Kidney (tissue), 14 donors: Measurements from ENCODE around the gene SERINC5. TPM values are rescaled to one million over a fixed set of nuclear protein-coding genes. Genes with fewer than 3 reads are reported as not detected.
A peak's percentile ranks its signal among the peaks of the same experiment; 100 is the strongest.

Experiments used
- DNase-seq, 5 donors: peaks; one replicate each; pipeline ENCODE4 v3.0.0-alpha.2; 2013 to 2020
- FAIRE-seq: peaks from 2 replicates; lab custom pipeline; 2012; peaks lifted over from hg19 to GRCh38; lab: Jason Lieb, UNC
- H3K27ac ChIP-seq, 2 donors: one replicate each; pipeline ENCODE4 v1.7.0; 2013; ENCODE audit warnings: low read depth in 2 of 2, low read length in 2 of 2, inconsistent platforms in 1 of 2
- H3K27me3 ChIP-seq: one replicate; pipeline ENCODE4 v1.7.1; 2013; ENCODE audit warnings: low read length, inconsistent platforms; ENCODE audit not compliant: control insufficient read depth, insufficient read depth
- H3K36me3 ChIP-seq, 3 donors: one replicate each; pipeline versions ENCODE4 v1.7.0 to v1.7.1; 2013; ENCODE audit warnings: low read length in 3 of 3, control low read depth in 1 of 3, inconsistent platforms in 1 of 3; ENCODE audit not compliant: insufficient read depth in 3 of 3, control insufficient read depth in 2 of 3
- H3K4me1 ChIP-seq, 3 donors: one replicate each; pipeline versions ENCODE4 v1.7.0 to v1.7.1; 2013; ENCODE audit warnings: low read length in 3 of 3, inconsistent platforms in 1 of 3, low read depth in 1 of 3; ENCODE audit not compliant: control insufficient read depth in 2 of 3, insufficient read depth in 2 of 3
- H3K4me3 ChIP-seq, 3 donors: one replicate each; pipeline versions ENCODE4 v1.7.0 to v1.8.1; 2013; ENCODE audit warnings: low read length in 3 of 3, control low read depth in 1 of 3, inconsistent platforms in 1 of 3
- H3K9ac ChIP-seq, 3 donors: one replicate each; pipeline versions ENCODE4 v1.7.0 to v1.7.1; 2013; ENCODE audit warnings: low read length in 3 of 3, control low read depth in 1 of 3, inconsistent platforms in 1 of 3
- H3K9me3 ChIP-seq, 3 donors: one replicate each; pipeline versions ENCODE4 v1.7.0 to v1.7.1; 2013; ENCODE audit warnings: low read length in 3 of 3, control low read depth in 1 of 3, inconsistent platforms in 1 of 3; ENCODE audit not compliant: control insufficient read depth in 2 of 3, insufficient read depth in 1 of 3
- CTCF ChIP-seq: IDR thresholded peaks from 3 replicates; pipeline ENCODE4 v1.5.1; 2012; ENCODE audit warnings: mild to moderate bottlenecking, moderate library complexity, borderline replicate concordance; ENCODE audit not compliant: insufficient read depth; ENCODE audit errors: extremely low read depth
- intact Hi-C: fragments of 100-400 bp; cut with DNase I; formaldehyde crosslinking; loops from one replicate; pipeline ENCODE4 v1.11.1; 2022
- polyA plus RNA-seq: library from polyadenylated mRNA; stranded (reverse); fragments of 350-450 nt; fragmentation: Illumina TruSeq; extraction: RNeasy Lipid Tissue Mini Kit (QIAGEN cat#74804); gene quantifications from one replicate; pipeline ENCODE4 v1.2.3, GENCODE V29; 2014; ENCODE audit warnings: low read depth, low replicate concordance; ENCODE audit not compliant: insufficient read depth
- total RNA-seq: library from RNA; stranded (reverse); fragmentation: NEBNext Ultra II Directional; extraction: Animal tissue kit (Norgen Biotek cat#: 25700); gene quantifications from one replicate; pipeline ENCODE4 v1.2.1, GENCODE V29; 2021
- donor health status: control.
- donor health status: control.
- donor health status: control.
- donor health status: control.
- donor health status: control.
- donor health status: DM: yes; HTN: yes; CAD: no.
- donor health status: Normal renal cell carcinoma (clear cell type).

The SERINC5 gene
- total and polyA plus RNA-seq, 2 donors from 2014 or later = 3.9 to 23.8 TPM

GRCh38 chr5:80170117-80170535 is 85.7 kb downstream of the SERINC5 start:
- DNase-seq = no peak
- Histone ChIP-seq H3K4me3 (no peak overlapping the region), H3K36me3 (peaks cover 0 to 2% (median 0%) of the 10 kb centered on the region in 3 donors), H3K27me3 (no peaks in the 10 kb centered on the region), H3K27ac (no peak overlapping the region), H3K4me1 (peaks cover 0 to 2% (median 0%) of the 10 kb centered on the region in 3 donors), H3K9ac (no peak overlapping the region), H3K9me3 (no peaks in the 10 kb centered on the region)
- no peak for TF ChIP-seq CTCF
- no peak for FAIRE-seq
- intact Hi-C loops = no loop called here

- H3K27ac ChIP-seq = no peak overlapping the region
- peaks cover 0 to 2% (median 0%) of the 10 kb centered on the region in 3 donors for H3K4me1 ChIP-seq
- H3K4me3 ChIP-seq = no peak overlapping the region
- no peaks in the 10 kb centered on the region for H3K36me3 ChIP-seq
- peak in 1 of 5 donors; percentile 55 for DNase-seq
- no peak for FAIRE-seq
- H3K9ac ChIP-seq = no peak overlapping the region
- TF ChIP-seq CTCF = no peak
- no peaks in the 10 kb centered on the region for H3K27me3 ChIP-seq
- no peaks in the 10 kb centered on the region for H3K9me3 ChIP-seq
- intact Hi-C loops = no loop called here
These were observed 87.3 kb downstream of the SERINC5 start for GRCh38 chr5:80168388-80169028.

- no peak overlapping the region for H3K27ac ChIP-seq
- no peak overlapping the region for H3K4me3 ChIP-seq
- intact Hi-C loops = no loop called here
- no peak for FAIRE-seq
- DNase-seq = peak in 4 of 5 donors; percentile 62 to 96 (median 84)
- H3K36me3 ChIP-seq = peaks cover 0 to 3% (median 0%) of the 10 kb centered on the region in 3 donors
- no peak for TF ChIP-seq CTCF
- H3K9ac ChIP-seq = no peak overlapping the region
- H3K27me3 ChIP-seq = no peaks in the 10 kb centered on the region
- peaks cover 0 to 2% (median 0%) of the 10 kb centered on the region in 3 donors for H3K4me1 ChIP-seq
- peaks cover 0 to 3% (median 0%) of the 10 kb centered on the region in 3 donors for H3K9me3 ChIP-seq
These were observed 90.4 kb downstream of the SERINC5 start for GRCh38 chr5:80165452-80165851.
